GM18498 (cell line): Measurements from ENCODE around the gene NKAIN2.

Experiments
- ATAC-seq: cut with Tn5 transposase; IDR thresholded peaks from one replicate; pipeline ENCODE4 v1.9.1; 2021; ENCODE audit warnings: mild to moderate bottlenecking, moderate library complexity; ENCODE audit not compliant: unreplicated experiment

The NKAIN2 gene

GRCh38 chr6:124792386-124792785, 988.7 kb downstream of the NKAIN2 start:
- no peak for ATAC-seq

GRCh38 chr6:124793398-124793797, 989.7 kb downstream of the NKAIN2 start:
- ATAC-seq: no peak

GRCh38 chr6:124795643-124796463, 992.2 kb downstream of the NKAIN2 start:
- ATAC-seq: no peak

GRCh38 chr6:124796464-124796970, 992.9 kb downstream of the NKAIN2 start:
- ATAC-seq: no peak

- no peak for ATAC-seq
Measured at GRCh38 chr6:124797224-124797623, 993.6 kb downstream of the NKAIN2 start.

GRCh38 chr6:124798942-124799496, 995.4 kb downstream of the NKAIN2 start:
- ATAC-seq: no peak

- no peak for ATAC-seq
Measured at GRCh38 chr6:124799638-124800037, 996.0 kb downstream of the NKAIN2 start.

- no peak for ATAC-seq
Measured at GRCh38 chr6:124800222-124800621, 996.6 kb downstream of the NKAIN2 start.

- no peak for ATAC-seq
Measured at GRCh38 chr6:124812067-124812466, 1008.4 kb downstream of the NKAIN2 start.

- ATAC-seq: no peak
Measured at GRCh38 chr6:124819346-124819745, 1015.7 kb downstream of the NKAIN2 start.

- ATAC-seq: no peak
Measured at GRCh38 chr6:124822204-124822613, 1018.5 kb downstream of the NKAIN2 start.

- no peak for ATAC-seq
Measured at GRCh38 chr6:124822721-124823120, 1019.1 kb downstream of the NKAIN2 start.

- ATAC-seq: no peak
Measured at GRCh38 chr6:124823240-124824111, 1019.8 kb downstream of the NKAIN2 start.

GRCh38 chr6:124825564-124825963, 1021.9 kb downstream of the NKAIN2 start:
- ATAC-seq: no peak

GRCh38 chr6:124829822-124830221, 1026.2 kb downstream of the NKAIN2 start:
- ATAC-seq: no peak

- no peak for ATAC-seq
Measured at GRCh38 chr6:124830506-124830905, 1026.8 kb downstream of the NKAIN2 start.

GRCh38 chr6:124854338-124854922, 1050.8 kb downstream of the NKAIN2 start:
- no peak for ATAC-seq

GRCh38 chr6:124857746-124858145, 1054.1 kb downstream of the NKAIN2 start:
- no peak for ATAC-seq

- ATAC-seq: no peak
Measured at GRCh38 chr6:124858564-124858963, 1054.9 kb downstream of the NKAIN2 start.

- no peak for ATAC-seq
Measured at GRCh38 chr6:124859366-124859765, 1055.7 kb downstream of the NKAIN2 start.

- no peak for ATAC-seq
Measured at GRCh38 chr6:124866040-124866439, 1062.4 kb downstream of the NKAIN2 start.
